ENCODE results near the gene AFF3. TPM values are rescaled to one million over a fixed set of nuclear protein-coding genes. Genes with fewer than 3 reads are reported as not detected.

AFF3 gene
- total and polyA plus RNA-seq, 2 of the 4 experiments (the other 2 are of a cell fraction) = 12.9 to 14.3 TPM

DNA sequence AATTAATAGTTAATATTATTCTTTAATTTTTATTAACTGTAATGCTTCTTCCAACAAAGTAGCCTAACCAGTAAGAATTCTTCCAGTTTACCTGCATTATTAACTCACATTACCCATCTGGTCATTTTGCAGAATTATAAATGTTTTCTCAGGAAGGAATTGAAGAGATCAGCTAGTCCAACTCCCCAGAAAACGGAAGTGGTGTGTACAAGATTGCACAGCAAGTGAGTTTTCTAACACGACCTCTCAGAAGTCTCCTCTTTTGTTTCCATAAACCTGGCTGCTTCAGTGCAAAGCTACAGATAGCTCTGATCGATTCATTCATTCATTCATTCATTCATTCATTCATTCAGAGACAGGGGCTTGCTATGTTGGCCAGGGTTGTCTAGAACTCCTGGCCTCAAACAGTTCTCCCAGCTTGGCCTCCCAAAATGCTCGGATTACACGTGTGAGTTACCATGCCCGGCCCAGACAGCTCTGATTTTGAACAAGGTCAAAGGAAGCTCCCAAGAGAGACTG is 523.8 kb downstream of the AFF3 start:
- H3K23ac ChIP-seq (ENCODE audit: low read depth, low read length) = no peak overlapping the region
- no peak for TF ChIP-seq CEBPB (IDR thresholded peaks at IDR 0.05; ENCODE audit: low read depth, low read length)
- no peak for TF ChIP-seq BHLHE40 (IDR thresholded peaks at IDR 0.05; ENCODE audit: low read depth, low read length)
- no peak for TF ChIP-seq MAFK (IDR thresholded peaks at IDR 0.05; ENCODE audit: low read depth, low read length)
- no peak for TF ChIP-seq MAZ (IDR thresholded peaks at IDR 0.05; ENCODE audit: borderline replicate concordance, low read depth, low read length)
- TF ChIP-seq SMC3 (IDR thresholded peaks at IDR 0.05; ENCODE audit: low read depth, low read length) = no peak
- no peak for TF ChIP-seq MXI1 (IDR thresholded peaks at IDR 0.05; ENCODE audit: borderline replicate concordance, low read depth, low read length)
- TF ChIP-seq FOS (IDR thresholded peaks at IDR 0.05; ENCODE audit: low read depth, low read length) = no peak
- no peak for TF ChIP-seq ELK1 (IDR thresholded peaks at IDR 0.05; ENCODE audit: borderline replicate concordance, low read depth, low read length)
- no peak for TF ChIP-seq RAD21 (IDR thresholded peaks at IDR 0.05; ENCODE audit: low read length)
- no peak for TF ChIP-seq POLR2A (IDR thresholded peaks at IDR 0.05; ENCODE audit: low read depth, low read length)
- TF ChIP-seq, protein P1, sequence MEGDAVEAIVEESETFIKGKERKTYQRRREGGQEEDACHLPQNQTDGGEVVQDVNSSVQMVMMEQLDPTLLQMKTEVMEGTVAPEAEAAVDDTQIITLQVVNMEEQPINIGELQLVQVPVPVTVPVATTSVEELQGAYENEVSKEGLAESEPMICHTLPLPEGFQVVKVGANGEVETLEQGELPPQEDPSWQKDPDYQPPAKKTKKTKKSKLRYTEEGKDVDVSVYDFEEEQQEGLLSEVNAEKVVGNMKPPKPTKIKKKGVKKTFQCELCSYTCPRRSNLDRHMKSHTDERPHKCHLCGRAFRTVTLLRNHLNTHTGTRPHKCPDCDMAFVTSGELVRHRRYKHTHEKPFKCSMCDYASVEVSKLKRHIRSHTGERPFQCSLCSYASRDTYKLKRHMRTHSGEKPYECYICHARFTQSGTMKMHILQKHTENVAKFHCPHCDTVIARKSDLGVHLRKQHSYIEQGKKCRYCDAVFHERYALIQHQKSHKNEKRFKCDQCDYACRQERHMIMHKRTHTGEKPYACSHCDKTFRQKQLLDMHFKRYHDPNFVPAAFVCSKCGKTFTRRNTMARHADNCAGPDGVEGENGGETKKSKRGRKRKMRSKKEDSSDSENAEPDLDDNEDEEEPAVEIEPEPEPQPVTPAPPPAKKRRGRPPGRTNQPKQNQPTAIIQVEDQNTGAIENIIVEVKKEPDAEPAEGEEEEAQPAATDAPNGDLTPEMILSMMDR (conservative IDR thresholded peaks at IDR 0.05; ENCODE audit: low read depth, low read length) = no peak
- TF ChIP-seq RCOR1 (IDR thresholded peaks at IDR 0.05; ENCODE audit: insufficient replicate concordance, low read length) = no peak
- no peak for TF ChIP-seq RFX5 (IDR thresholded peaks at IDR 0.05; ENCODE audit: low read depth, low read length)
- no peak for TF ChIP-seq USF2 (IDR thresholded peaks at IDR 0.05; ENCODE audit: low read depth, low read length)
- TF ChIP-seq NFE2L2 (IDR thresholded peaks at IDR 0.05; ENCODE audit: low read depth, low read length) = no peak
- no peak for TF ChIP-seq CHD1 (IDR thresholded peaks at IDR 0.05; ENCODE audit: low read depth, low read length)
- no peak overlapping the region for H2BK20ac ChIP-seq (ENCODE audit: low read depth, low read length)
- in situ Hi-C loops (cut with MboI; ENCODE audit: low sequenced_read_pairs) (no loop called here), dilution Hi-C loops (cut with HindIII; ENCODE audit: low sequenced_read_pairs, unreplicated experiment) (no loop called here), intact Hi-C loops (cut with micrococcal nuclease) (no loop called here)
- H3K4me3 ChIP-seq (ENCODE audit: insufficient read depth, low read depth, low read length) = no peak overlapping the region
- no peak overlapping the region for H2BK120ac ChIP-seq (ENCODE audit: low read depth, low read length)
- H2AFZ ChIP-seq (replicated peaks; ENCODE audit: low read length, poor library complexity) = no peak overlapping the region
- no peaks in the 10 kb centered on the region for H4K20me1 ChIP-seq (ENCODE audit: insufficient read depth, low read length)
- DNase-seq (no peak), ATAC-seq (ENCODE audit: low read depth) (no peak)
- no peak overlapping the region for H2AK9ac ChIP-seq (replicated peaks; ENCODE audit: low read depth, low read length, poor library complexity)
- no peaks in the 10 kb centered on the region for H3K79me1 ChIP-seq (ENCODE audit: low read depth in 1 of 2, low read length in 2 of 2)
- ChIA-PET POLR2A (ENCODE audit: unreplicated experiment) (no interaction called here), CTCF (no interaction called here)
- H3K4me2 ChIP-seq (ENCODE audit: low read depth, low read length) = no peak overlapping the region
- peaks cover 6% of the 10 kb centered on the region for H3K4me1 ChIP-seq (ENCODE audit: control insufficient read depth, insufficient read depth, low read length)
- H3K27ac ChIP-seq (ENCODE audit: insufficient read depth, low read length) = no peak overlapping the region
- no peak overlapping the region for H2AK5ac ChIP-seq (ENCODE audit: low read depth, low read length)
- no TSS peak for BruUV-seq (replicated peaks)
- WGBS, 2 experiments (ENCODE audit: extremely low coverage in 2 of 2, insufficient read length in 1 of 2) = 97% methylated on average over 5 of the region's 6 CpGs; no CpG with 5 or more reads in 1 of the 2 experiments
- H4K5ac ChIP-seq (ENCODE audit: low read depth, low read length) = no peak overlapping the region
- H4K91ac ChIP-seq (ENCODE audit: insufficient read depth, low read depth, low read length) = no peak overlapping the region
- H3K4ac ChIP-seq (ENCODE audit: low read depth, low read length) = no peak overlapping the region
- no peak overlapping the region for H3K56ac ChIP-seq (ENCODE audit: extremely low read depth, insufficient read depth, low read length)
- H3K27me3 ChIP-seq (ENCODE audit: control insufficient read depth, insufficient read depth, low read length) = no peaks in the 10 kb centered on the region
- no peak overlapping the region for H3K9ac ChIP-seq (ENCODE audit: low read depth, low read length)
- no peaks in the 10 kb centered on the region for H3K9me3 ChIP-seq (ENCODE audit: control insufficient read depth, insufficient read depth, low read length)
- peaks cover 6% of the 10 kb centered on the region; the same call in 1 of the 2 replicates for H3K36me3 ChIP-seq (ENCODE audit: control insufficient read depth, insufficient read depth, low read length)
- H3K18ac ChIP-seq (ENCODE audit: low read depth, low read length) = no peak overlapping the region
- no peak overlapping the region for H4K8ac ChIP-seq (ENCODE audit: low read depth in 2 of 2, low read length in 2 of 2)
- H3K9me1 ChIP-seq (ENCODE audit: insufficient read depth, low read length) = peaks cover 3% of the 10 kb centered on the region; the same call in 1 of the 2 replicates
- H2BK5ac ChIP-seq (ENCODE audit: low read depth, low read length, poor library complexity, severe bottlenecking) = no peak overlapping the region
- no peak overlapping the region for H3K14ac ChIP-seq (replicated peaks; ENCODE audit: low read depth, low read length)
- H2BK15ac ChIP-seq (ENCODE audit: low read depth, low read length) = no peak overlapping the region

Measured in IMR-90 (cell line).